Body of pancreas (tissue), 4 donors: ENCODE results near the gene KLF16. TPM values are rescaled to one million over a fixed set of nuclear protein-coding genes. Genes with fewer than 3 reads are reported as not detected.

Experiments used
- ATAC-seq: fragments of 150-250 bp; one replicate; pipeline ENCODE4 v1.9.1; 2016
- DNase-seq, 4 donors: peaks; one replicate each; pipeline ENCODE4 v3.0.0-alpha.2; 2019
- H3K27ac ChIP-seq, 4 donors: fragments of 200-600 bp; sonication (generic); 1 replicate in 3 of 4; 2 replicates in 1 of 4; pipeline versions ENCODE4 v1.5.1 to v1.6.1; 2016 to 2019; ENCODE audit warnings: mild to moderate bottlenecking in 1 of 4, mixed read lengths in 1 of 4, moderate library complexity in 1 of 4
- H3K27me3 ChIP-seq, 2 donors: fragments of 200-600 bp; sonication (generic); one replicate each; pipeline ENCODE4 v1.6.0; 2016; ENCODE audit warnings: mild to moderate bottlenecking in 1 of 2
- H3K36me3 ChIP-seq, 2 donors: fragments of 200-600 bp; sonication (generic); replicated peaks in 1 of 2; 2 replicates each; pipeline ENCODE4 v1.5.1; 2016; ENCODE audit warnings: low read depth in 2 of 2; ENCODE audit not compliant: insufficient read depth in 1 of 2
- H3K4me1 ChIP-seq: fragments of 200-600 bp; sonication (generic); one replicate; pipeline ENCODE4 v1.6.0; 2016
- H3K4me3 ChIP-seq, 2 donors: fragments of 200-600 bp; sonication (generic); 1 replicate in 1 of 2; 2 replicates in 1 of 2; pipeline ENCODE4 v1.5.1; 2016 to 2019
- H3K9me3 ChIP-seq, 3 donors: fragments of 200-600 bp; sonication (generic); 1 replicate in 2 of 3; 2 replicates in 1 of 3; pipeline ENCODE4 v1.5.1; 2016
- POLR2A ChIP-seq, 3 donors: fragments of 450-650 bp; IDR thresholded peaks; one replicate each; pipeline ENCODE4 v1.6.1; 2016; ENCODE audit warnings: antibody characterized with exemption in 3 of 3, mild to moderate bottlenecking in 2 of 3
- WGBS, 2 donors: methylation state at CpG; one replicate each; pipeline ENCODE4 v1.1.5; 2017; 5-methylcytosine and 5-hydroxymethylcytosine counted together
- intact Hi-C: fragments of 100-400 bp; cut with DNase I; formaldehyde crosslinking; loops from one replicate; pipeline ENCODE4 v1.15.1; 2023
- total RNA-seq, 2 donors: library from RNA; depleted of rRNA; stranded (reverse); fragments of >200 nt; gene quantifications; one replicate each; pipeline ENCODE4 v1.1.0, GENCODE V29; 2016
- TF ChIP-seq, protein P1 (sequence below), 7 experiments: fragments of 450-650 bp in 4 of 7; fragments of 200-600 bp in 3 of 7; sonication (generic) in 3 of 7; IDR thresholded peaks; one replicate each; pipeline ENCODE4 v1.5.1; 2016 to 2019; ENCODE audit warnings: antibody characterized with exemption in 7 of 7

The KLF16 gene
- total RNA-seq, 2 donors from 2014 or later, result 2.3 to 3.6 TPM

DNA sequence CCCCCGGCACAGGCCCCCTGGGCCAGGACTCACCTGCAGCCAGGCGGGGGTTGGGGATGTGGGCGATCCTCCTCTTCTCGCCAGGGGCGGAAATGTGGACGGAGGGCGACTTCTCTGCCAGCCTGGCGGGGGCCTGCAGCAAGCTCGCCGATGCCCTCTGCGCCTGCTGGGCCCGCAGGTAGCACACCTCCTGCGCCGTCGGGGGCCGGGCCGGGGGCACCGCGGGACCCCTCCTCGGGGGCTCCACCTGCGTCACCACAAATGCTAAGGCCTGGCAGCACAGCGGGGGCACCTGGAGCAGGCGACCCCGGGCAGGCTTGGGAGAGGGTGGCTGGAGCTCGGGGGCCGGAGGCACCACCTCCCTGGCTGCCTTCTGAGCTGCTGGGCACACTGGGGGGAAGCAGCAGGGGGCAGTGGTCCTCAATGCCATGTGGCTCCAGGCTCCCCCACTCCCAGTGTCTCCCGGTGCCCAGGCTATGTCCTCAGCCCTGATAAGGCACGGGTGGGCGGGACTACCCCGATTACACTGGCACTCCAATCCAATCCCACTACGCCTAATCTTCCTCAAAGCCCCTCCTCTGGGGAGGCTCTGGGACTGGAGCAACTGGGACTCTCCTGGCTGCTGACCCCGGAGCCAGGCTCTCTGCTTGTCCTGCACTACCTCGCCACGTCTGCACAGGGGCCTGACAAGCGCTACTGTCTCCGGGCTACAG lies 39.7 kb downstream of the KLF16 start:
- intact Hi-C loops, result no loop called here
- DNase-seq (no peak), ATAC-seq (no peak)
- no peak overlapping the region for H3K4me3 ChIP-seq
- H3K36me3 ChIP-seq, result peaks cover 2 to 23% of the 10 kb centered on the region in 2 donors
- H3K27me3 ChIP-seq, result no peaks in the 10 kb centered on the region
- no peaks in the 10 kb centered on the region for H3K9me3 ChIP-seq
- TF ChIP-seq, protein P1, sequence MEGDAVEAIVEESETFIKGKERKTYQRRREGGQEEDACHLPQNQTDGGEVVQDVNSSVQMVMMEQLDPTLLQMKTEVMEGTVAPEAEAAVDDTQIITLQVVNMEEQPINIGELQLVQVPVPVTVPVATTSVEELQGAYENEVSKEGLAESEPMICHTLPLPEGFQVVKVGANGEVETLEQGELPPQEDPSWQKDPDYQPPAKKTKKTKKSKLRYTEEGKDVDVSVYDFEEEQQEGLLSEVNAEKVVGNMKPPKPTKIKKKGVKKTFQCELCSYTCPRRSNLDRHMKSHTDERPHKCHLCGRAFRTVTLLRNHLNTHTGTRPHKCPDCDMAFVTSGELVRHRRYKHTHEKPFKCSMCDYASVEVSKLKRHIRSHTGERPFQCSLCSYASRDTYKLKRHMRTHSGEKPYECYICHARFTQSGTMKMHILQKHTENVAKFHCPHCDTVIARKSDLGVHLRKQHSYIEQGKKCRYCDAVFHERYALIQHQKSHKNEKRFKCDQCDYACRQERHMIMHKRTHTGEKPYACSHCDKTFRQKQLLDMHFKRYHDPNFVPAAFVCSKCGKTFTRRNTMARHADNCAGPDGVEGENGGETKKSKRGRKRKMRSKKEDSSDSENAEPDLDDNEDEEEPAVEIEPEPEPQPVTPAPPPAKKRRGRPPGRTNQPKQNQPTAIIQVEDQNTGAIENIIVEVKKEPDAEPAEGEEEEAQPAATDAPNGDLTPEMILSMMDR (IDR thresholded peaks at IDR 0.05), result no peak
- TF ChIP-seq POLR2A (IDR thresholded peaks at IDR 0.05), result no peak
- peaks cover 11% of the 10 kb centered on the region for H3K4me1 ChIP-seq
- WGBS, 2 donors, result 88 to 89% methylated on average over 14 to 26 of the region's 36 CpGs
- no peak overlapping the region for H3K27ac ChIP-seq

DNA sequence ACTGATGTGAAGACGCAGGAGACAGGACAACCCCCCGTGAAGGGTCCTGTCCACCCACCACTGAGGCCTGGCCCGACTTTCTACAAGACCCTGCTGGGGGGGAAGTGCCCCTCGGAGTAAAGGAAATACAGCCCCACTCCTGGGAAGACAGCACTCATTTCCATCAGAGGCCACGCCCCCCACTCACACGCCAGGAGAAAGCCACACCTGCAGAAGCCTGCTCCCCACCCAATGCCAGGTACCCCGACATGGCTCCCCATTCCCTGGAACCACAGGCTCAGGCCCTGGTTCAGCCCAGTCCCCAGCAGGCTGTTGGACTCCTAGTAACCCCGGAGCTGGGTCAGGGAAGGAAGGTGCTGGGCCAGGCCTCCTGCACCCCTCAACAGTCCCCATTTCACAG lies 40.4 kb downstream of the KLF16 start:
- 74 to 83% methylated on average over 4 to 7 of the region's 8 CpGs for whole genome bisulfite sequencing, 2 donors
- no peak overlapping the region for H3K4me3 ChIP-seq
- no peak overlapping the region for H3K27ac ChIP-seq
- TF ChIP-seq POLR2A (IDR thresholded peaks at IDR 0.05), result no peak
- TF ChIP-seq, protein P1 (IDR thresholded peaks at IDR 0.05), result no peak
- no peaks in the 10 kb centered on the region for H3K9me3 ChIP-seq
- no peak for DNase-seq
- peaks cover 11% of the 10 kb centered on the region for H3K4me1 ChIP-seq
- intact Hi-C loops, result no loop called here
- H3K36me3 ChIP-seq, result peaks cover 8 to 30% of the 10 kb centered on the region in 2 donors
- no peaks in the 10 kb centered on the region for H3K27me3 ChIP-seq
- ATAC-seq, result no peak

DNA sequence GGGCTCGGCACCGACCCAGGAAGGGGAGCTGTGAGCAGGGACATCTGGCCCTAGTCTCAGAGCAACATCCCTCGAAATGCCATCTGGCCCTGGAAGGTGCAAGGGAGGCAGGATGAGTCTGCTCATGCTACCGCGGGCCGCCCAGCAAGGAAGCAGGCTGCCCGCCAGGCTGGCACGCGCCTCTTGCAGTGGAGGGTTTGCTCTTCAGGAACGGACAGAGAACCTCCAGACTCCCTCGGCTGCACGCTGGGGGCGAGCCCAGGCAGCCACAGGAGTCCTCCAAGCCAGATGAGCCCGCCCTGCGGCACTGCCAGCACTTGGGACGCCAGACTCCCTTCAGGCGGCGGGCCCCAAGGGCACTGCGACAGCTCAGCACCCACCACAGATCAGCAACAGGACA lies 41.2 kb downstream of the KLF16 start:
- peaks cover 11% of the 10 kb centered on the region for H3K4me1 ChIP-seq
- 89 to 100% methylated on average over 2 to 19 of the region's 19 CpGs for WGBS, 2 donors

DNA sequence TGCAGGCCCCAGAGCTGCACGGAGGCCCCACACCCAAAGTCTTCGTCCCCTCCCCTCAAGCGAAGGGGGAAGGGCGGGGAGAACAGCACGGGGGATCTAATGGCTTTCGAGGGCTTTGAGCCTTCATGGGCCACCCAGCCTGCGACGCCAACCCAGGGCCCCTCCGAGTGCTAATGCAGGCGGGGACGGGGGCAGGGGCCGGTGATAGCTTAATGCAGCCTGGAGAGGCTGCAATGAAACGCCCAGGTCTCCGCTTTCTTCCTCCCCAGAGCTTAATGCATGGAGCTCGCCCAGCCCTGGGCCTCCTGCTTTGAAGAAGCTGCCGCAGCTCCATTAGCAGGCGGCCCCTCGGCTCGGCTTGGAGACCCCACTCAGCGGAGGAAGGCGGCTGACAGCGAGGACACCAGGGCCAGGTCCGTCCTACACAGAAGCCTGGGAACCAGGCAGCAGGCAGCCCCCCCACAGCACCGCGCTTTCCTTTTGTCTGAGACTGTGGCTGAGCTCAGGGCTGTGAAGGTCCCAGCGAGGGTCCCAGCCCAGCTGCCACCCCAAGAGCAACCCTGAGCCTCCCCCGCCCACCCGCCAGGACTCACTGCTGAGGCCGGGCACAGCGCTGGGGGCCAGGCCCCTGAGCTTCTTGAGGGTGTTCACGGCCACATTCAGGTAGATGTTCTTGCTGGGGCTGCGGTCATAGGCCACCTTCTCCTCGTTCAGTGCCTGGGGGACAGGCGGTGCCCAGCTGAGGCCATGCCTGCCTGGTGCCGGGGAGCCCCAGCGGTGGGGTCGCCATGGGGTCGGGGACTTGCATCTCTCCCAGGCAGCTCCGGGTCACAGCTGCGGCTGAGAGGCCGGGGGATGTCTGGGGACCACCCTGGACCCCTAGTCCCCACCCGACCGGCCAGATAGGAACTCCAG lies 43.8 kb downstream of the KLF16 start:
- DNase-seq (no peak), ATAC-seq (no peak)
- TF ChIP-seq POLR2A (IDR thresholded peaks at IDR 0.05), result no peak
- TF ChIP-seq, protein P1 (IDR thresholded peaks at IDR 0.05), result no peak
- Histone ChIP-seq H3K9me3 (no peaks in the 10 kb centered on the region), H3K27me3 (no peaks in the 10 kb centered on the region), H3K4me1 (no peaks in the 10 kb centered on the region), H3K4me3 (no peak overlapping the region), H3K36me3 (peaks cover 20 to 51% of the 10 kb centered on the region in 2 donors), H3K27ac (no peak overlapping the region)
- intact Hi-C loops, result no loop called here
- WGBS, 2 donors, result 89 to 92% methylated on average over 9 to 27 of the region's 43 CpGs

More for the DNA sequence above, 41.2 kb downstream of the KLF16 start:
- TF ChIP-seq POLR2A (IDR thresholded peaks at IDR 0.05), result no peak
- TF ChIP-seq, protein P1 (IDR thresholded peaks at IDR 0.05), result no peak
- H3K36me3 ChIP-seq, result peaks cover 13 to 37% of the 10 kb centered on the region in 2 donors
- H3K9me3 ChIP-seq, result no peaks in the 10 kb centered on the region
- ATAC-seq (no peak), DNase-seq (no peak)
- H3K27ac ChIP-seq, result no peak overlapping the region
- H3K27me3 ChIP-seq, result no peaks in the 10 kb centered on the region
- intact Hi-C loops, result no loop called here
- no peak overlapping the region for H3K4me3 ChIP-seq
